VCaP (cell line): ENCODE results near the gene ZNF469.

Source experiments
- H3K27ac ChIP-seq: fragments of 450-650 bp; 2 replicates; pipeline ENCODE4 v1.5.1; 2017
- TF ChIP-seq, protein P1 (sequence below): fragments of 450-650 bp; conservative IDR thresholded peaks from 2 replicates; pipeline ENCODE4 v1.5.1; 2017; ENCODE audit warnings: mild to moderate bottlenecking, moderate library complexity

Gene ZNF469

DNA sequence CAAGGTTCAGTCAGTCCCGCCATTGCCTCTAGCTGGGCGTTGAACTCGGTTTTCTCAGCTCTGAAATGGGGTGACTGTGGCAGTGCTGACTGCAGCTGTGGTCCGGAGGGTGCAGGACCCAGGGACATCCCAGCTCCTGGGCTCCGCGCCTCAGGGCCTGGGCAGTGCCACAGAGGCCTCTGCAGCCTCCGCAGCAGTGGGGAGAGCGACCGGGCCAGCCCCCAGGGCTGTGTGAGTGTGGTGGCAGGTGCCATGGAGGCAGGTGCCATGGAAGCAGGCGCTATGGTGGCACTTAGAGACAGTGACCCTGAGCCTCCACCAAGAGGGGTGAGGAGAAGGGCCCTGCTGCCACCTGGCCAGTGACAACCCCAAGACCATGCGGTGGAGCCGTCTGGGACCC is 30.9 kb downstream of the ZNF469 start:
- H3K27ac ChIP-seq = no peak overlapping the region
- TF ChIP-seq, protein P1, sequence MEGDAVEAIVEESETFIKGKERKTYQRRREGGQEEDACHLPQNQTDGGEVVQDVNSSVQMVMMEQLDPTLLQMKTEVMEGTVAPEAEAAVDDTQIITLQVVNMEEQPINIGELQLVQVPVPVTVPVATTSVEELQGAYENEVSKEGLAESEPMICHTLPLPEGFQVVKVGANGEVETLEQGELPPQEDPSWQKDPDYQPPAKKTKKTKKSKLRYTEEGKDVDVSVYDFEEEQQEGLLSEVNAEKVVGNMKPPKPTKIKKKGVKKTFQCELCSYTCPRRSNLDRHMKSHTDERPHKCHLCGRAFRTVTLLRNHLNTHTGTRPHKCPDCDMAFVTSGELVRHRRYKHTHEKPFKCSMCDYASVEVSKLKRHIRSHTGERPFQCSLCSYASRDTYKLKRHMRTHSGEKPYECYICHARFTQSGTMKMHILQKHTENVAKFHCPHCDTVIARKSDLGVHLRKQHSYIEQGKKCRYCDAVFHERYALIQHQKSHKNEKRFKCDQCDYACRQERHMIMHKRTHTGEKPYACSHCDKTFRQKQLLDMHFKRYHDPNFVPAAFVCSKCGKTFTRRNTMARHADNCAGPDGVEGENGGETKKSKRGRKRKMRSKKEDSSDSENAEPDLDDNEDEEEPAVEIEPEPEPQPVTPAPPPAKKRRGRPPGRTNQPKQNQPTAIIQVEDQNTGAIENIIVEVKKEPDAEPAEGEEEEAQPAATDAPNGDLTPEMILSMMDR = no peak

DNA sequence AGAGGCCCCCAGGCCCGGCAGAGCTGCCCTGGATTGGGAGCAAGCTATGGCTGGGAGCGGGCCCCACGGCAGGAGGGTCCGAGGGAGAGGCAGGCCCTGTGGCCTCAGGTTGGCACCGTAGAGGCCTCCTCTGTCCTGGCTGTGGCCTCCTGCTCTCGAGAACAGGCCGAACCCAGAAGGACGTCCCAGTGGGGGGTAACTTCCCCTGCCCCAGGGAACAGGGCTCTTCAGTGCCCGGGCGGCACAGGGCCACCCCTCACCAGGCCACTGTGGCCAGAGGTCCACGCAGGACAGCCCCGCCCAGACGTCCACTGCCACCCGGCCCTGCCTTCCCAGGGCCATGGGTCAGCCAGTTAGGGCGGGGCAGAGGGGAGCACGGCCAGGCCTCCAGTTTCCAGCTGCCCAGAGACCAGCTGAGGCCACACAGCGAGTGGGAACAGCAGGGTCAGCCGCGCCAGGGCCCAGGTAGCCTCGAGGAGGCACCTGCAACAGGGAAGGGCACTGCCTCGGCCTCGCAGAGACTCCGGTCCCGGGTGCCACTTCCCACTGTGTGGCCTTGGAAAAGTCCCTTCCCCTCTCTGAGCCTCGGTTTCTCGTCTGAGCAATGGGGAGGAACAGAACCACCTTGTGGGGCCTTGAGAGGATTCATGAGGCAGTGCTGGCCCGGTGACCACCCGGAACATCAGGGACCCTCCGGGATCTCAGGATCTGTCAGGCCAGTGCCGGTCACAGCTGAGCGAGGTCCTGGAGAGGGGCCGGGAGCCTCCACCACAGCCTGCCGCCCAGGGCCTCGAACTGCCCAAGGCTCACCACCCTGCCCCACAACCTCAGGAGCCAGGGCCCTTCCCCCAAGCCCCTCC is 32.0 kb downstream of the ZNF469 start:
- no peak overlapping the region for H3K27ac ChIP-seq
- TF ChIP-seq, protein P1 = no peak

DNA sequence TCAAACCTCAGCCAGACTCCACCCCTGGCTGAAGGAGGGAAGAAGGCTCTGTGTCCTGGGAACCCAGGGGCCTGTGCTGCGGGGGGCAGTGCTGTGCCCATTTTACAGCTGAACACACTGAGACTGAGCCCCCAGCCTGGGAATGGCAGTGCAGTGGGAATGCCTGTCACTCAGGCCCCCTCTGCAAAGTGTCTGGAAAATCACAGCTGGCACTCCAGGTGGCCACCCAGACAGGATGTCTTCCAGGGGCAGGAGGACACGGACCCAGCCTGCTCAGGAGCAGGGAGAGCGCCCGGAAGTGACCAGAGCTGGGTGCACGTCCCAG is 32.6 kb downstream of the ZNF469 start:
- TF ChIP-seq, protein P1 = no peak
- H3K27ac ChIP-seq = no peak overlapping the region

DNA sequence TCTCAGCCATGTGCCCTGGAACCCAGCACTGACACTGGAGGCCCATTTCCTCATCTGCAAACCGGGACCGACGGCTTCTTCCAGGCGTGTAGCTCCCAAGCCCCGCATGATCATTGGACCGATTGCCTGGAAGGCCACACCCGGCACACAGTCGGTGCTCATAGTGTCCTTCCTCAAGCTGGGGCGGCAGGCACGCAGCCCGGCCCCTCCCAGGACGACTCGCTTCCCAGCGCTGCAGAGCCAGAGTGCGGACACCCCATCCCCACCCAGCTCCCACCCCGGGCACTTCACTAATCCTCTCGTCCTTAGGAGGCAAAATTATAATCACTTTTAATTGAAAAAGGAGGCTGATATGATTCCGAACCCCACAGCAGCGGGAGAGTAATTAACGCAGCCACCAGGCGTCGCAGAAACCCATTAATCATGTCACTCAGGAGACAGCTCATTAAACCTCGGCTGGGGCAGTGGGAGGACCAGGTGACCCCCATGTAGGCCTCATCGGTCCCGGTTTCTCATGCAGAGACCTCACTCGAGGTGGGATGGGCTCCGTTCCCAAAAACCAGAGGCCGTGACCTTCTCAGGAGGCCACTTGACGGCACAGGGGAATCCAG is 33.1 kb downstream of the ZNF469 start:
- TF ChIP-seq, protein P1 = no peak
- no peak overlapping the region for H3K27ac ChIP-seq

DNA sequence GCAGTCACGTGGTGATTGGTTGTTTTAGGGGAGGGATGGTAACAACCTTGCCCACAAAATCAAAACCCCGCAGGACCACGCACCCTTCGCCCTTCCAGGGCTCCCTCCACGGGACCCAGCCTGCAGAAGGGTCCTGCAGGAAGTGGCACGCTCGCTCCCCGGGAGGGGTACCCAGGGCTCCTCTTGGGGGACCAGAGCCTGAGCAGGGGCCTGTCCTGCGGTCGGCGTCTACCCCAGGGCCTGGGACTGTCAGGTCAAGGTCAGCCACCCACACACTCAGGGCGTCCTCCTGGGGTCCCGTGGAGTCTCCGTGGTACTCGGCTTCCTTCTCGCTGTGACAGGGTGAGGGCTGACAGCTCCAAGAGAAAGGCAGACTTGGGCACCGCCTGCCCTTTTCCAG is 33.9 kb downstream of the ZNF469 start:
- no peak overlapping the region for H3K27ac ChIP-seq
- TF ChIP-seq, protein P1 = no peak

DNA sequence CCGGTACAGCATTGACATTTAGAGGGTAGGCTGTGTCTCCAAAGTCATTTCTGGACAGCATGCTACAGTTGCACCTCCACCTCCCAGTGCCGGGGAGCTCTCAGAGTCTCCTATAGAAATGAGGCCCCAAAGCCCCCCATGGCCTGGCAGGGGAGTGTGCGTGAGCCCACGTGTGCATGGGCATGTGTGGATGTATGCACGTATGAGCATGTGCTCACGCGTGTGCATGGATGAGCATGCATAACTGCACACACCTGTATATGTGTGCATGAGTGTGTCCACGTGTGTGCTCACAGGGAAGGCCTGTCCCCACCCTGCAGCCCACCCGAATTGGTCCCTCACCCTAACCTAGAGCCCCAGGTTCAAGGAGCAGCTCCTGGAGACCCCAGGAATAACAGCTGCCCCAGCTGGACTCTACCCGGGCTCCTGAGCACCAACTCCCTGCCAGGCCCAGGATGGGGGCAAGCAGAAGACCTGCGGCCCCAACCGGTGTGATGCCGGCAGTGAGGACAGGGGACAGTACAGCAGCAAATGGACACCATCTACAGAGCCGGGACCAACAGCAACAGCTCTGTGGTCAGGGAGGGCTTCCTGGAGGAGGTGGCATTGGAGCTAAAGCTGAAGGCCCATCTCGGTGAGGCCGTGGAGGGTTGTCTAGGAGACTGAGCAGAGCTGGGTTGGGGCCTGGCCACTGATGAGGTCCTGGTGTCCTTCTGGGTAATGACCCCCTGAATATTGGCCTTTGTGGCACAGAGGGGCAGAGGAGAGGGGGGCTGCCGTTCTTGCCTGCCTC is 35.1 kb downstream of the ZNF469 start:
- TF ChIP-seq, protein P1 = no peak
- H3K27ac ChIP-seq = no peak overlapping the region

DNA sequence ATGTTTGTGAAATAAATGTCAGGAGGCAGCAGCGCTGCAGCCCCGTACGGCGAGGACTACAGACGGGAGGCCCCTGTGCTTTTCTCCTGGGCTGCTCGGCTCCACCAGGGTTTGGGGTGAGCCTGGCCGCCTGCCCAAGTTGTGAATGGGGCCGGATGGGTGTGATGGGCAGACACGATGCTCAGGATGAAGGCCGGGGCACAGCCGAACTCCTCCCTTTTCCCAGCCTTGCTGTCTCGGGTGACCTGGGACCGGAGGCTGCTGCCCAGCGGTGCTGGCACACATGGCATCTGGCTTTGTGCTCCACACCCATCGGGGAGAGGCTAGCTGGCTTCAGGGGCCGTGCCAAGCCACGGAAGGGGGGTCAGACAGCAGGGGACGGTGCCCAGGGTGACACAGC is 36.1 kb downstream of the ZNF469 start:
- no peak overlapping the region for H3K27ac ChIP-seq
- TF ChIP-seq, protein P1 = no peak
